Measurements from ENCODE around the gene TCF23.
"Not testable (repeated sequence)": the region's sequence is repeated elsewhere in the genome, so short reads cannot be mapped to it uniquely, and the experiment has no call there.

TCF23 gene

GRCh38 chr2:27148801-27149439, at the start of gene TCF23:
TSS of gene TCF23 (plus strand) at chr2:27149004. CDS start at chr2:27149134, 130 bp downstream.
- no peak for DNase-seq

DNA sequence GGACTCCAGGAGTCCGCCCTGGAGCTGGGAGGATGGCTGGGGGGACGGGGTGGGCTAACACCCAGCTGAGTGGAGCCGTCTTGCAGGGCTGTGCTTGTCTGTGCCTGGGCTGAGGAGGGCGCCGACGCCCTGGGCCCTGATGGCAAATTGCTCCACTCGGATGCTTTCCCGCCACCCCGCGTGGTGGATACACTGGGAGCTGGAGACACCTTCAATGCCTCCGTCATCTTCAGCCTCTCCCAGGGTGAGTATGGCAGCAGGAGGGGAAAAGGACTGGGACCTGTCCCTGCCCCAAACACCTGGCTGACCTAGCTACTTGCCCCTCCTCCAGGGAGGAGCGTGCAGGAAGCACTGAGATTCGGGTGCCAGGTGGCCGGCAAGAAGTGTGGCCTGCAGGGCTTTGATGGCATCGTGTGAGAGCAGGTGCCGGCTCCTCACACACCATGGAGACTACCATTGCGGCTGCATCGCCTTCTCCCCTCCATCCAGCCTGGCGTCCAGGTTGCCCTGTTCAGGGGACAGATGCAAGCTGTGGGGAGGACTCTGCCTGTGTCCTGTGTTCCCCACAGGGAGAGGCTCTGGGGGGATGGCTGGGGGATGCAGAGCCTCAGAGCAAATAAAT, 49.4 kb upstream of the TCF23 start:
- DNase-seq, result no peak

GRCh38 chr2:27100036-27100435, 48.8 kb upstream of the TCF23 start:
- DNase-seq, result no peak

GRCh38 chr2:27102329-27102728, 46.5 kb upstream of the TCF23 start:
- no peak for DNase-seq

DNA sequence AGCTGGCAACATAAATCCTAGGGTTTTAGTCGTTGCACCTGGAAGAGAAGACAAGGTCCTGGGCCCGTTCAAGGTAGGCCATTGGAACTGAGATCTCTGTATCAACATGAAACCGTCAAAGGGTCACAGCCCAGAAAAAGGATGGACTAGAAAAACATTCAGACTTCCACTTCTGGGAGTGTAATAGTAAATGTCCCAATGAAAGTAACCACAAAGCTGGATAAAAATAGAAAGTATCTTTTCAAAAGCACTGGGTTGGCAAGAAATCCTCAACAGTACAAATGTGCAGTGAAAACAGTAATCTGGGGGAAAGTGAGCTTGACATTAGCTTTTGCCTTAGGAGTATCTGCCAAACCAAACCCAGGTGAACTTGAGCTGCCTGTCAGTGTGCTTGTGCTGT, 42.8 kb upstream of the TCF23 start:
- peak; percentile 68 for DNase-seq

DNA sequence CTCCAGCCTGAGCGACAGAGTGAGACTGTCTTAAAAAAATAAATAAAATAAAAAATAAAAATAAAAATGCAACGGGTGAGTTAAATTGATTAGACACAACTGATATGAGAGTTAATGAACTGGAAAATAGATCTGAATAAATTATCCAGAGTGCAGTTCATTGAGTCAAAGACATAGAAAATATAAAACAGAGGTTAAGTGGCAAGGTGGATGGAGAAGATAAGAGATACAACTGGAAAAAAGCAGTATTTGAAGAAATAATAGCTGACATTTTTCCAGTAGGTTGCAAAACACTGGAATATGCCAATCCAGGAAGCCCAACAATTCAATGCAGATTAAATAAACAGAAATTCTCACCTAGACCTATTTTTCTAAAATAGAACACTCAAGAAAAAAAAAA, 40.6 kb upstream of the TCF23 start:
- DNase-seq, result no peak

GRCh38 chr2:27109083-27109482, 39.7 kb upstream of the TCF23 start:
- no peak for DNase-seq

- DNase-seq, result not testable (repeated sequence)
These were observed 38.0 kb upstream of the TCF23 start for GRCh38 chr2:27110603-27111352.

- DNase-seq, result not testable (repeated sequence)
These were observed 37.3 kb upstream of the TCF23 start for GRCh38 chr2:27111392-27112078.

DNA sequence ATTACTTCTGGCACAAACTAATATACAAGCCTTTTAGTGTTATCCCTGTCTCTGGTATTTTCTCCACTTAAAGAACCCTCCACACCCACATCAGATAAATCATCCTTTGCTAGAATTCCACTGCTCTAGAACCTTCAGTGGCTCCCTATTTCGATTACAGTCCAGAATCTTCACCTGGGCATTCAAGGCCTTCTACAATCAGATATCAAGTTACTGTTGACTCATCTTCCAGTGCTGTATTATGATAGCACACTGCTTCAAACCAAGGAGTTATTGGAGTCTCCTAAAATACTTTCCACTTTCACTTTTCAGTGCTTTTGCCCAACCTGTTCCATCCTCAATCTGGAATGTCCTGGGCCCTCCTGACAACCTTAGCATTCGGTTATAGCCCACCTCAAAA, 33.3 kb upstream of the TCF23 start:
- DNase-seq, result no peak

DNA sequence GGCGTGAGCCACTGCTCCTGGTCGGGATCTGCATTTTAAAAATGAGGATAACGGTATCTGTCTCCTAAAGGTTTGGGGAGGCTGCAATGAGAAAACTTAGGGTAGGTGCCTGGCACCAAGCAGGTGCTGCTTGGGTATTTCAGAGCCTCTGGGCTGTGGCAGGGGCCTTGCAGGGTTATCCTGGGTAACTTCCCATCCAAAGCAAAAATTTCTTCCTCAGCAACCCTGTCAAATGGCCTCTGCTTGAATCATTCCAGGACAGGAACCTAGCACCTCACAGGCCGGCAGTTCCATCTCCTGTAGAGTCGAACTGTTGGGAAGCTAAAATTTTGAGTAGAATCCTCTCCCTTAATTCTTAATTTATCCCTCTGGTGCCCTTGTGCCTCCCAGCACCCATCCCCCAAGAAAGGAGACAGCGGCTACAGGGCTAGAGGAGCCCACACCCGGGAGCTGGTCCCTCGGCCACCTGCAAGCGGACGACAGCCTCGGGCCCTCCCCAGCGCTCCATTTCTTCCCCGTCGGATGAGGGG, 30.7 kb upstream of the TCF23 start:
- DNase-seq, result no peak

DNA sequence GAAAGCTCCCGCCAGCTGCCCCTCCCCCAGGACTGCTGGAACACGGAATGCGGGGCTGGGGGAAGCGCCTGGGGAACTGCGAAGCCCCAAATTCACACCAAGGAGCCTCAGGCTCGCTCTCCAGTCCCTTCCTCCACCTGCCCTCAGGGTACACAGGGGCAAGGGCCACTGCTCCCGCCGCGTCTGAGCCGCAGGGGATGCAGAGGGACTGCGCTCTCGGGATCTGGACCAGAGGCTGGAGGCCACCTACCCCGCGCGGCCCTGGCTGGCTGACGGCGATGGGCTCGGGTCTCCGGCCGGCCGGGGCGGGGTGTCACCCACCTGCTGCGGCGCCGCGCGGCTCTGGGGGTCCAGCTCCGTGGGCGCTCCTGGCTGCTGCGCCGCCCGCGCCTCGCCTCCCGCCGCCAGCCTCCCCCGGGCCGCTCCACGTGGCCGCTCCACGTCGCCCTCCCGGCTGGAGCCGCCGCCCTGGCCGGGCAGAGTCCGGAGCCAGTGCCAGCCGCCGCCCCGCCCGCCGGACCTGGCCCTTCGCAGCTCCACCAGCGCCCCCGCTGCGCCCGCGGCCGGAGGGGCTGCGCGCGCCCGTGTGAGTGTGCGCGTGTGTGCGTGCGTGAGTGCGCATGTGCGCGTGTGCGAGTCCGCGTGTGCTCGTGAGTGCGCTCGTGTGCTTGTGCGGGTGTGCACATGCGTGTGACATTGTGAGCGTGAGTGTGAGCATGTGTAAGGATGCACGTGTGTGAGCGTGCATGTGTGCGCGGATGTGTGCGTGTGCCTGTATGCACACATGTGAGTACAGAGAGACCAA, 30.1 kb upstream of the TCF23 start, which contains the start of gene CGREF1:
CGREF1 (minus strand) TSS at position 604 of the 805 bp plus-strand sequence. CDS start 14,762 bp downstream, outside the sequence.
- no peak for DNase-seq

DNA sequence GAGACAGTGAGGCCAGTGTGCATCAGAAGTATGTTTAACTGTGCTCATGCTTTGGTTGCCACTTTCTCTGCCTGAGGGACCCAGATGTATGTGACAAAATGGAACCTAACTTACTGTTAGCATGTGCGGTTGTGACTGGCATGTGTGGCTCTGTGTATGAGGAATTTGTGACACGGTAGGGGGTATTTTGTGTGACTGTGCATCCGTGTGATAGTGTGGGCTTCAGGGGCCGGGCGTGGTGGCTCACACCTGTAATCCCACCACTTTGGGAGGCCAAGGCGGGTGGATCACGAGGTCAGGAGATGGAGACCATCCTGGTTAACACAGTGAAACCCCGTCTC, 29.5 kb upstream of the TCF23 start:
- DNase-seq, result not testable (repeated sequence)

- no peak for DNase-seq
These were observed 26.9 kb upstream of the TCF23 start for GRCh38 chr2:27121906-27122305.

GRCh38 chr2:27122791-27123190, 26.0 kb upstream of the TCF23 start:
- DNase-seq, result no peak

DNA sequence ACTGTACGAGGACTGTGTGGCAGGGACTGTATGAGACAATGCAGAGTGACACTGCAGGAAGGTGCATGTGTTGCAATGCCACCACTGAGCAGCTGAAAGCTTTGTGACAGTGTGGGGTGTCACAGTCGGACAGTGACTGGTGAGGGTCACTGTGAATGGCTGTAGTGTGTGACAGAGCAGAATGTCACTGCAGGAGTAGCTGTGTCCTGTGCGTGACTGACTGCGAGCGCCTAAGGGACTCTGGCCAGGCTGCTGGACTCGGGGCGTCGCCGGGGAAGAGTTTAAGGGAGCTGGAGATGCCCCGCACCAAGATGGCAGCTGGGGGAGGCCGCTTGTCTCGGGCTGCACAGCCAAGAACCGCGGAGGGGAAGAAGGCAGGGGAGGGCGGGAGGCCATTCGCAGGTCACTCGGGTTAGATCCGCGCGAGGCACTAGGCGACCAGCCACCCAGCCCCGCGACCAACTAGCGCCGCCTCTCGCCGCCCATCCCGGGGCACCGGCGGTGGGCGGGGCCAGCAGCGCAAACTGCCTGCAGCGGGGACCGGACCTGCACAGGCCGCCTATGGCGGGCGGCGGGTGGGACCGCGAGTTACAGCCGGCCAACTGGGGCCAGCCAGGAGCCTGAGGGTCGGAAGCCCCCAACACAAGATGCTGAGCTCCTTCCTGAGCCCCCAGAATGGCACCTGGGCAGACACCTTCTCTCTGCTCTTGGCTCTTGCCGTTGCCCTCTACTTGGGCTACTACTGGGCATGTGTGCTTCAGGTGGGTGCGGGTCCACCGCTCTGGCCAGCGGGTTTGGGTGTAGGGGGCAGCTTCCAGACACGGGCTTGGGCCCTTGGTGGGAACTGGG, 25.3 kb upstream of the TCF23 start, which contains the start of gene ABHD1:
ABHD1 (plus strand) TSS at position 514 of the 849 bp plus-strand sequence; CDS start at position 648, 134 bp downstream.
- DNase-seq, result peak; percentile 75

- no peak for DNase-seq
These were observed 23.7 kb upstream of the TCF23 start for GRCh38 chr2:27125104-27125503.

- no peak for DNase-seq
These were observed 22.5 kb upstream of the TCF23 start for GRCh38 chr2:27126252-27126710.

DNA sequence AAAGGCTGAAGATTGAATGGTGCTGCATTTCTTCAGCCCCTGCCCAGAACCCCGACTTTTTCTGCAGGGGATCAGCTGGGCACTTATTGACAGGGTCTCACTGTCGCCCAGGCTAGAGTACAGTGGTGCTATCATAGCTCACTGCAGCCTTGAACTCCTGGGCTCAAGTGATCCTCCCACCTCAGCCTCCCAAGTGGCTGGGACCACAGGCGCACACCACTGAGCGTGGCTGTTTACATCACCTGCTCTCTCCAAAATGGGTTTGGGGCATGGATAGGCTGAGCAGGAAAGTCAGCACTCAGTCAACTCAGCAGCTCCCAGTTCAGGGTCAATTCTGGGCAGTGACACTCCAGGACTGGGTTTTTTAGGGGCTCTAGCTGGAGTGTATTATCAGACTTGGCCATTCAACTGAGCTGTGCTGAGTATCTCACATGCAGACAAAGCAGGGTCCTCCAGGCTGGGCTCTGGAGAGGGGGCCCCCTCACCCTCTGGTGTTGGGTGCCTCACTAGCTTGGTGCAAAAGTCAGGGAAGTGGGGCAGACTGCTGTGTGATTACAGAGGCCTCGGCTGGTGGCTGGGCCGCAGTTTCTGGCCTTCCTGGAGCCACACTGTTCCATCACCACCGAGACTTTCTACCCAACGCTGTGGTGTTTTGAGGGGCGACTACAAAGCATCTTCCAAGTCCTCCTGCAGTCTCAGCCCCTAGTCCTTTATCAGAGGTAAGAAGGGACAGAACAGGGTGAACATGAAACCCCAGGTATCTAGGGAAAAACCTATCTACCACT, 20.7 kb upstream of the TCF23 start:
- no peak for DNase-seq
